PC-3 (cell line): ENCODE measurements around the gene LYPD3. TPM values are rescaled to one million over a fixed set of nuclear protein-coding genes. Genes with fewer than 3 reads are reported as not detected.

Experiments
- ATAC-seq: fragments of 200-7000 bp; cut with Tn5 transposase; 2 replicates; pipeline ENCODE4 v1.9.1; 2020; ENCODE audit warnings: mild to moderate bottlenecking, moderate library complexity
- BruUV-seq: library from RNA; stranded (reverse); fragments of 400-500 nt; replicated peaks from 2 replicates; lab custom pipeline; 2021; lab: Mats Ljungman, UMichigan
- CTCF ChIA-PET: fragments of 300-600 bp; sonication (Branson Sonifier 250); formaldehyde crosslinking; loops from one replicate; lab custom pipeline; 2022; ENCODE audit warnings: antibody characterized with exemption; lab: Charles Lee
- POLR2A ChIA-PET: fragments of 300-600 bp; sonication (Branson Sonifier 250); formaldehyde crosslinking; loops from one replicate; lab custom pipeline; 2022; ENCODE audit warnings: antibody characterized with exemption; ENCODE audit not compliant: unreplicated experiment; lab: Charles Lee
- DNase-seq: peaks from one replicate; pipeline ENCODE4 v3.0.0-alpha.2; 2015
- H2AFZ ChIP-seq: fragments of 300-600 bp; sonication (generic); 2 replicates; pipeline ENCODE4 v1.6.0; 2016; ENCODE audit warnings: antibody characterized with exemption, low read length
- H3F3A ChIP-seq: fragments of 300-600 bp; sonication (generic); one replicate; pipeline ENCODE4 v1.6.0; 2017; ENCODE audit warnings: antibody characterized with exemption, low read length, control low read depth, mild to moderate bottlenecking; ENCODE audit not compliant: unreplicated experiment
- H3K27ac ChIP-seq: fragments of 300-600 bp; sonication (generic); 2 replicates; pipeline ENCODE4 v1.5.1; 2016; ENCODE audit warnings: mild to moderate bottlenecking, low read length
- H3K27me3 ChIP-seq: fragments of 300-600 bp; sonication (generic); 2 replicates; pipeline ENCODE4 v1.6.1; 2016; ENCODE audit warnings: low read length, mixed read lengths
- H3K36me3 ChIP-seq: fragments of 300-600 bp; sonication (generic); 2 replicates; pipeline ENCODE4 v1.6.1; 2016; ENCODE audit warnings: low read depth, mixed run types, low read length, mixed read lengths
- H3K4me1 ChIP-seq: fragments of 300-600 bp; sonication (generic); 2 replicates; pipeline ENCODE4 v1.5.1; 2016; ENCODE audit warnings: low read length; ENCODE audit not compliant: insufficient read depth
- H3K4me2 ChIP-seq: fragments of 300-600 bp; sonication (generic); 2 replicates; pipeline ENCODE4 v1.6.0; 2016; ENCODE audit warnings: low read length
- H3K4me3 ChIP-seq: fragments of 300-600 bp; sonication (generic); 2 replicates; pipeline ENCODE4 v1.5.1; 2016; ENCODE audit warnings: mild to moderate bottlenecking, low read length, mixed read lengths
- H3K79me2 ChIP-seq: fragments of 300-600 bp; sonication (generic); 2 replicates; pipeline ENCODE4 v1.6.1; 2017; ENCODE audit warnings: low read length, mixed read lengths
- H3K9ac ChIP-seq: fragments of 300-600 bp; sonication (generic); 2 replicates; pipeline ENCODE4 v1.6.0; 2016; ENCODE audit warnings: mild to moderate bottlenecking, low read length
- H3K9me2 ChIP-seq: fragments of 300-600 bp; sonication (generic); replicated peaks from 2 replicates; pipeline ENCODE4 v1.6.1; 2016; ENCODE audit warnings: mixed run types, low read length, mixed read lengths
- H3K9me3 ChIP-seq: fragments of 300-600 bp; sonication (generic); 2 replicates; pipeline ENCODE4 v1.6.1; 2016; ENCODE audit warnings: low read length, mixed read lengths
- H4K20me1 ChIP-seq: fragments of 300-600 bp; sonication (generic); 2 replicates; pipeline ENCODE4 v1.6.1; 2016; ENCODE audit warnings: low read length, mixed read lengths
- CTCF ChIP-seq: fragments of 300-600 bp; sonication (generic); conservative IDR thresholded peaks from 2 replicates; pipeline ENCODE4 v1.5.1; 2017; ENCODE audit warnings: antibody characterized with exemption, low read depth, mild to moderate bottlenecking, low read length
- EZH2 ChIP-seq: fragments of 300-600 bp; sonication (generic); IDR thresholded peaks from one replicate; pipeline ENCODE4 v1.6.1; 2017; ENCODE audit warnings: antibody characterized with exemption, mild to moderate bottlenecking, low read length; ENCODE audit not compliant: unreplicated experiment
- EZH2phosphoT487 ChIP-seq: fragments of 300-600 bp; sonication (generic); IDR thresholded peaks from 2 replicates; pipeline ENCODE4 v1.6.1; 2018; ENCODE audit warnings: mild to moderate bottlenecking, antibody characterized with exemption, low read length, borderline replicate concordance
- intact Hi-C: fragments of 100-400 bp; cut with micrococcal nuclease; formaldehyde crosslinking; loops from 2 replicates; pipeline ENCODE4 v1.9.0; 2023
- total RNA-seq: library from RNA; depleted of rRNA; stranded (reverse); fragments of >200 nt; gene quantifications from 2 replicates; pipeline ENCODE4 v1.2.3, GENCODE V29; 2014

The LYPD3 gene
- total RNA-seq, 1 experiment from 2014 or later, result 16.8 TPM

GRCh38 chr19:43483281-43483680 is 17.9 kb upstream of the LYPD3 start:
- no peak overlapping the region for H3K27ac ChIP-seq
- H2AFZ ChIP-seq, result no peak overlapping the region
- H3K79me2 ChIP-seq, result no peaks in the 10 kb centered on the region
- H3K4me3 ChIP-seq, result no peak overlapping the region
- H3K9ac ChIP-seq, result no peak overlapping the region
- intact Hi-C loops, result no loop called here
- no peaks in the 10 kb centered on the region for H3K9me3 ChIP-seq
- H3F3A ChIP-seq, result no peaks in the 10 kb centered on the region
- no peak for DNase-seq
- no peaks in the 10 kb centered on the region for H3K4me1 ChIP-seq
- no peaks in the 10 kb centered on the region for H3K36me3 ChIP-seq
- H3K27me3 ChIP-seq, result no peaks in the 10 kb centered on the region
- no peaks in the 10 kb centered on the region for H4K20me1 ChIP-seq
- no peak overlapping the region for H3K4me2 ChIP-seq
- no peaks in the 10 kb centered on the region for H3K9me2 ChIP-seq
- BruUV-seq, result no TSS peak
- POLR2A ChIA-PET, result no interaction called here
- CTCF ChIA-PET, result no interaction called here
- ATAC-seq, result no peak
- TF ChIP-seq EZH2phosphoT487 (no peak), CTCF (no peak), EZH2 (no peak)

DNA sequence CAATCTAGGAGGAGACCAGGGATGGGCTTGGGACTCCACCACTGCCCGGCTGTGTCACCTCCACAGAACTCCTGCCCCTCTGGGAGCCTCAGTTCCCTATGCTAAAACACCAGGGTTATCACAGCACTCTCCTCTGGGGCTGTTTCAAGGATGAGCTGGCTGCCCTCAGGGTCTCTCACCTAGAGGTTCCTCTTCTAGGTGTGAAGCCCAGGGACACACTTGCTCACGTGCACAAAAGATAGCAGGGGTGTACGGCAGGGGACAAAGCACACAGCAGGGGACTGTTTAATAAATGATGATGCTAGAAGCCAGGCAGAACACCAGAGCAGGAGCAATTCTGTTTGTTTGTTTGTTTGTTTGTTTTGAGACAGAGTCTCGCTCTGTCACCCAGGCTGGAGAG is 16.8 kb upstream of the LYPD3 start:
- no peaks in the 10 kb centered on the region for H3F3A ChIP-seq
- ATAC-seq (no peak), DNase-seq (no peak)
- no peak overlapping the region for H2AFZ ChIP-seq
- H3K4me1 ChIP-seq, result no peaks in the 10 kb centered on the region
- no peaks in the 10 kb centered on the region for H3K79me2 ChIP-seq
- intact Hi-C loops, result no loop called here
- no peaks in the 10 kb centered on the region for H3K9me3 ChIP-seq
- POLR2A ChIA-PET, result no interaction called here
- H3K4me3 ChIP-seq, result no peak overlapping the region
- no peaks in the 10 kb centered on the region for H3K9me2 ChIP-seq
- H3K36me3 ChIP-seq, result no peaks in the 10 kb centered on the region
- no peaks in the 10 kb centered on the region for H4K20me1 ChIP-seq
- BruUV-seq, result no TSS peak
- H3K27ac ChIP-seq, result no peak overlapping the region
- TF ChIP-seq EZH2, result no peak
- no peak for TF ChIP-seq CTCF
- no peak for TF ChIP-seq EZH2phosphoT487
- CTCF ChIA-PET, result no interaction called here
- no peaks in the 10 kb centered on the region for H3K27me3 ChIP-seq
- H3K9ac ChIP-seq, result no peak overlapping the region
- no peak overlapping the region for H3K4me2 ChIP-seq

DNA sequence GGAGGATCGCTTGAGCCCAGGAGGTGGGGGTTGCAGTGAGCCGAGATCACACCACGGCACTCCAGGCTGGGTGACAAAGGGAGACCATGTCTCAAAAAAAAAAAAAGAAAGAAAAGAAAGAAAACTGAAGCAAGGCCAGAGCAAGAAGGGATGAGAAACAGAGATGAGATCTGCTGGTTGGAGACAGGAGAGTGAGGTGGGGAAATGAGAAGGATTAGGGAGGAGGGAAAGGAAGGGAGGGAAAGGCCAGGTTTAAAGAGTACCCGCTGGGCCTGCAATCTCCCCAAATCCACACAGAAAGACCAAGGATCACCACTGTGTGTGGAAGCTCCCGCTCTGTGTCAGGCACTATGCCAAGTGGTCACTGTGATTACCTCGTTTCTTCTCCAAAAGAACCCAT is 16.3 kb upstream of the LYPD3 start:
- Histone ChIP-seq H3F3A (no peaks in the 10 kb centered on the region), H3K36me3 (no peaks in the 10 kb centered on the region), H3K4me3 (no peak overlapping the region), H3K27me3 (no peaks in the 10 kb centered on the region), H3K79me2 (no peaks in the 10 kb centered on the region), H4K20me1 (no peaks in the 10 kb centered on the region), H3K9me3 (no peaks in the 10 kb centered on the region), H3K4me2 (no peak overlapping the region), H3K9ac (no peak overlapping the region), H3K4me1 (no peaks in the 10 kb centered on the region), H2AFZ (no peak overlapping the region), H3K9me2 (no peaks in the 10 kb centered on the region), H3K27ac (no peak overlapping the region)
- ChIA-PET POLR2A (no interaction called here), CTCF (no interaction called here)
- ATAC-seq (no peak), DNase-seq (no peak)
- intact Hi-C loops, result no loop called here
- TF ChIP-seq CTCF (no peak), EZH2phosphoT487 (no peak), EZH2 (no peak)
- no TSS peak for BruUV-seq
